ENCODE results near the gene ADGRV1. TPM values are rescaled to one million over a fixed set of nuclear protein-coding genes. Genes with fewer than 3 reads are reported as not detected.
A peak's percentile ranks its signal among the peaks of the same experiment; 100 is the strongest.

ADGRV1 gene
- polyA plus RNA-seq, 1 of the 3 experiments (the other 2 are of a cell fraction) = 0.23 TPM

DNA sequence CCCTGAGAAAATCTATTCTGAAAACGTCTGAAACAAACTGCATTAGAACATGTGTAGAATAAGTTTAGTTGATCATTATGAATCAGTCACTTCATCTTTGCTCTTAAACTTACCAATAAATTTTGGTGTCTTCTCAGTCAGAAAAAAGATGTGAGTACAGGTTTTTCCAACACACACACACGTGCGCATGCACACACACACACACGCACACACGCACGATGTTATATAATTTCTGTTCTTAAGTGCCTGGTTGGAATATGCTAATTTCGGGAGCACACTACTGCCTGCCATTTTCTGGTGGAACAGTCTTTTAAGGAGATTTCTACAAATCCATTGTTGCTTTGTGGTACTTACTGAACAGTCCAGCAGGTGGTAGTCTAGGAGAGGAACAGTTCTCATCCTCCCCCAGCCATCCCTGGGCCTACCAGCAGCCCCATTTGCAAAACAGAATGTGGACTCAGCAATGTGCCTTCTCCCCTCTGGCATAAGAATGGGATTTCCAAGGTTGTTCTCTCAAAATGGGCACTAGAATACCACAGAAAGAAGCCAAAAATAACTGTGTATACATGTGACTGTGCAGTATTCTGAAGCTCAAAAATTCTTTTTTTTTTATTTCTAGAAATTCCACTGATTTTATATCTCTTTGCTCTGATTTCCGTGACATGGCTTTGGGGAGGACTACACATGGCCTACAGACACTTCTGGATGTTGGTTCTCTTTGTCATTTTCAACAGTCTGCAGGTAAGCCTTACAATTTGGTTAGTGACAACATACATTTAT lies 543.2 kb downstream of the ADGRV1 start (continued):
- TF ChIP-seq, protein P1, sequence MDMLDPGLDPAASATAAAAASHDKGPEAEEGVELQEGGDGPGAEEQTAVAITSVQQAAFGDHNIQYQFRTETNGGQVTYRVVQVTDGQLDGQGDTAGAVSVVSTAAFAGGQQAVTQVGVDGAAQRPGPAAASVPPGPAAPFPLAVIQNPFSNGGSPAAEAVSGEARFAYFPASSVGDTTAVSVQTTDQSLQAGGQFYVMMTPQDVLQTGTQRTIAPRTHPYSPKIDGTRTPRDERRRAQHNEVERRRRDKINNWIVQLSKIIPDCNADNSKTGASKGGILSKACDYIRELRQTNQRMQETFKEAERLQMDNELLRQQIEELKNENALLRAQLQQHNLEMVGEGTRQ (IDR thresholded peaks at IDR 0.05; ENCODE audit: borderline replicate concordance, low read depth, low read length) = no peak
- no peak for TF ChIP-seq ZBTB33 (IDR thresholded peaks at IDR 0.05; ENCODE audit: borderline replicate concordance, low read depth)
- TF ChIP-seq TAF1 (IDR thresholded peaks at IDR 0.05; ENCODE audit: borderline replicate concordance, low read depth, low read length) = no peak
- TF ChIP-seq NFIC (IDR thresholded peaks at IDR 0.05; ENCODE audit: borderline replicate concordance) = no peak
- no peak for TF ChIP-seq FOXM1 (IDR thresholded peaks at IDR 0.05; ENCODE audit: low read depth)
- TF ChIP-seq RXRA (IDR thresholded peaks at IDR 0.05; ENCODE audit: borderline replicate concordance, low read depth) = no peak
- TF ChIP-seq FOXJ3 (CRISPR knock-in tag; IDR thresholded peaks at IDR 0.05) = no peak
- TF ChIP-seq PBX3 (IDR thresholded peaks at IDR 0.05) = no peak
- TF ChIP-seq NRF1 (IDR thresholded peaks at IDR 0.05; ENCODE audit: low read depth, low read length) = 0 out of 2 replicates have a peak, but pooled peaks have one; percentile 26
- no peak for TF ChIP-seq CHD2 (IDR thresholded peaks at IDR 0.05; ENCODE audit: low read length, partially characterized antibody)
- no peak for TF ChIP-seq MXI1 (IDR thresholded peaks at IDR 0.05; ENCODE audit: low read depth, low read length)
- TF ChIP-seq SMC3 (IDR thresholded peaks at IDR 0.05; ENCODE audit: low read depth, low read length) = peak; percentile 98
- peak in 1 of 2 experiments; percentile 16; a peak in 1 of 4 replicates for TF ChIP-seq EP300 (IDR thresholded peaks at IDR 0.05; ENCODE audit: borderline replicate concordance in 1 of 2, low read depth in 1 of 2, low read length in 1 of 2)
- TF ChIP-seq POLR2AphosphoS5 (IDR thresholded peaks at IDR 0.05; ENCODE audit: low read depth, low read length) = no peak
- no peak for TF ChIP-seq GABPA (IDR thresholded peaks at IDR 0.05; ENCODE audit: low read depth)
- no peak for TF ChIP-seq MAX (IDR thresholded peaks at IDR 0.05; ENCODE audit: low read depth)
- no peak for TF ChIP-seq USF1 (IDR thresholded peaks at IDR 0.05; ENCODE audit: borderline replicate concordance, low read depth)
- TF ChIP-seq GATA2 (CRISPR knock-in tag; IDR thresholded peaks at IDR 0.05) = peak; percentile 6; the same call in 1 of the 2 replicates
- peak; percentile 82 for TF ChIP-seq CTCF (IDR thresholded peaks at IDR 0.05)
- TF ChIP-seq YY1 (IDR thresholded peaks at IDR 0.05; ENCODE audit: low read depth) = peak; percentile 57; the same call in 1 of the 2 replicates
- TF ChIP-seq, protein P2, sequence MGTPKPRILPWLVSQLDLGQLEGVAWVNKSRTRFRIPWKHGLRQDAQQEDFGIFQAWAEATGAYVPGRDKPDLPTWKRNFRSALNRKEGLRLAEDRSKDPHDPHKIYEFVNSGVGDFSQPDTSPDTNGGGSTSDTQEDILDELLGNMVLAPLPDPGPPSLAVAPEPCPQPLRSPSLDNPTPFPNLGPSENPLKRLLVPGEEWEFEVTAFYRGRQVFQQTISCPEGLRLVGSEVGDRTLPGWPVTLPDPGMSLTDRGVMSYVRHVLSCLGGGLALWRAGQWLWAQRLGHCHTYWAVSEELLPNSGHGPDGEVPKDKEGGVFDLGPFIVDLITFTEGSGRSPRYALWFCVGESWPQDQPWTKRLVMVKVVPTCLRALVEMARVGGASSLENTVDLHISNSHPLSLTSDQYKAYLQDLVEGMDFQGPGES (IDR thresholded peaks at IDR 0.05; ENCODE audit: low read depth, low read length) = no peak
- no peak for TF ChIP-seq ELF1 (IDR thresholded peaks at IDR 0.05)

Data from SK-N-SH (cell line).